NOMO-1 treated with dmso at 0.1 percent for 144 hours (cell line): ENCODE data around the gene TCERG1L.

Experiments used
- DNase-seq: peaks from one replicate; lab custom pipeline; 2025; ENCODE audit not compliant: unreplicated experiment; lab: John Stamatoyannopoulos, UW

The TCERG1L gene

GRCh38 chr10:131271195-131271880 lies 40.2 kb downstream of the TCERG1L start:
- DNase-seq: no peak

- DNase-seq: no peak
Observed at GRCh38 chr10:131270461-131271190, 40.9 kb downstream of the TCERG1L start.

- no peak for DNase-seq
Observed at GRCh38 chr10:131269776-131270460, 41.6 kb downstream of the TCERG1L start.

- DNase-seq: no peak
Observed at GRCh38 chr10:131267814-131268095, 43.8 kb downstream of the TCERG1L start.

- DNase-seq: no peak
Observed at GRCh38 chr10:131266936-131267813, 44.3 kb downstream of the TCERG1L start.

GRCh38 chr10:131264110-131264788 lies 47.3 kb downstream of the TCERG1L start:
- no peak for DNase-seq

- no peak for DNase-seq
Observed at GRCh38 chr10:131261890-131262475, 49.5 kb downstream of the TCERG1L start.

GRCh38 chr10:131260452-131261211 lies 50.9 kb downstream of the TCERG1L start:
- no peak for DNase-seq

- no peak for DNase-seq
Observed at GRCh38 chr10:131260031-131260430, 51.5 kb downstream of the TCERG1L start.

GRCh38 chr10:131259535-131259934 lies 52.0 kb downstream of the TCERG1L start:
- no peak for DNase-seq

GRCh38 chr10:131258256-131258655 lies 53.3 kb downstream of the TCERG1L start:
- no peak for DNase-seq

- DNase-seq: no peak
Observed at GRCh38 chr10:131257027-131257426, 54.5 kb downstream of the TCERG1L start.

- no peak for DNase-seq
Observed at GRCh38 chr10:131254859-131255252, 56.7 kb downstream of the TCERG1L start.

GRCh38 chr10:131253931-131254858 lies 57.3 kb downstream of the TCERG1L start:
- DNase-seq: no peak

- no peak for DNase-seq
Observed at GRCh38 chr10:131252567-131253276, 58.8 kb downstream of the TCERG1L start.

- DNase-seq: no peak
Observed at GRCh38 chr10:131251146-131251541, 60.4 kb downstream of the TCERG1L start.

GRCh38 chr10:131250454-131251145 lies 60.9 kb downstream of the TCERG1L start:
- no peak for DNase-seq
